IMR-90 (cell line): Measurements from ENCODE around the gene EFNB2.

ENCODE experiments used
- CTCF ChIP-seq: conservative IDR thresholded peaks from 2 replicates; pipeline ENCODE4 v1.5.1; 2012; ENCODE audit warnings: mild to moderate bottlenecking, low read depth, low read length, improper control_type of control experiment
- POLR2A ChIP-seq: IDR thresholded peaks from 2 replicates; pipeline ENCODE4 v1.6.1; 2012; ENCODE audit warnings: mild to moderate bottlenecking, low read depth, low read length

- TF ChIP-seq POLR2A: no peak
- no peak for TF ChIP-seq CTCF
These were observed 5.9 kb downstream of the EFNB2 start for GRCh38 chr13:106529415-106530170.
